K562 (cell line): ENCODE results near the gene PARP4. TPM values are rescaled to one million over a fixed set of nuclear protein-coding genes. Genes with fewer than 3 reads are reported as not detected.

ENCODE experiments used
- ARNT ChIP-seq, 2 experiments: fragments of 450-650 bp; IDR thresholded peaks; 2 replicates each; pipeline ENCODE4 v1.6.1; 2016; ENCODE audit warnings: mild to moderate bottlenecking in 1 of 2
- CBX8 ChIP-seq: fragments of 200-600 bp; sonication (generic); IDR thresholded peaks from 2 replicates; pipeline ENCODE4 v1.6.1; 2012; ENCODE audit warnings: borderline replicate concordance, mixed run types, low read depth, mild to moderate bottlenecking, moderate library complexity, mixed read lengths, low read length, control low read depth, inconsistent platforms; ENCODE audit not compliant: poor library complexity, severe bottlenecking; ENCODE audit errors: extremely low read depth
- JUNB ChIP-seq: fragments of 450-650 bp; formaldehyde crosslinking; conservative IDR thresholded peaks from 2 replicates; pipeline ENCODE4 v1.4.0; 2020; ENCODE audit warnings: mild to moderate bottlenecking
- NR0B1 ChIP-seq: fragments of 450-650 bp; IDR thresholded peaks from one replicate; pipeline ENCODE4 v1.6.1; 2018; ENCODE audit warnings: mild to moderate bottlenecking, moderate library complexity; ENCODE audit not compliant: partially characterized antibody
- NR2C1 ChIP-seq, 2 experiments: fragments of 450-650 bp; IDR thresholded peaks; 2 replicates each; pipeline ENCODE4 v1.6.1; 2017; ENCODE audit warnings: mild to moderate bottlenecking in 2 of 2, antibody characterized with exemption in 1 of 2, inconsistent platforms in 1 of 2, missing compliant biosample characterization in 1 of 2, missing genetic modification characterization in 1 of 2
- POLR2G ChIP-seq: fragments of 200-400 bp; formaldehyde crosslinking; IDR thresholded peaks from 2 replicates; pipeline ENCODE4 v1.6.1; 2017; ENCODE audit warnings: low read depth, mild to moderate bottlenecking, antibody characterized with exemption, low read length, moderate library complexity
- PRDM10 ChIP-seq: fragments of 450-650 bp; IDR thresholded peaks from 2 replicates; pipeline ENCODE4 v1.6.1; 2018; ENCODE audit not compliant: partially characterized antibody
- PREB ChIP-seq: sonication (generic); formaldehyde crosslinking; IDR thresholded peaks from 2 replicates; pipeline ENCODE4 v1.8.1; 2023; ENCODE audit warnings: mild to moderate bottlenecking, missing genetic modification reagents
- RAD21 ChIP-seq, 2 experiments: fragments of 250-450 bp in 1 of 2; fragments of 450-650 bp in 1 of 2; sonication (Bioruptor Pico) in 1 of 2; formaldehyde crosslinking in 1 of 2; IDR thresholded peaks in 1 of 2; conservative IDR thresholded peaks in 1 of 2; 2 replicates each; pipeline versions ENCODE4 v1.4.0 to v1.8.0; 2020 to 2022; ENCODE audit warnings: mild to moderate bottlenecking in 2 of 2, moderate library complexity in 1 of 2
- RNF2 ChIP-seq: sonication (generic); IDR thresholded peaks from 2 replicates; pipeline ENCODE4 v1.6.1; 2016
- SIN3A ChIP-seq, 2 experiments: fragments of 150-350 bp in 1 of 2; IDR thresholded peaks; 2 replicates each; pipeline ENCODE4 v1.6.1; 2011 to 2016; ENCODE audit warnings: borderline replicate concordance in 2 of 2, low read depth in 2 of 2, low read length in 2 of 2, mild to moderate bottlenecking in 2 of 2, moderate library complexity in 2 of 2; ENCODE audit not compliant: control insufficient read depth in 1 of 2
- STAG1 ChIP-seq: sonication (generic); formaldehyde crosslinking; IDR thresholded peaks from 2 replicates; pipeline ENCODE4 v1.5.0; 2020; ENCODE audit warnings: missing genetic modification reagents, borderline replicate concordance
- TRIM25 ChIP-seq: fragments of 450-650 bp; IDR thresholded peaks from 2 replicates; pipeline ENCODE4 v1.7.0; 2016; ENCODE audit warnings: borderline replicate concordance
- ZNF232 ChIP-seq: sonication (generic); formaldehyde crosslinking; IDR thresholded peaks from 2 replicates; pipeline ENCODE4 v1.8.0; 2022; ENCODE audit warnings: mild to moderate bottlenecking, missing genetic modification reagents
- ZNF583 ChIP-seq: fragments of 250-450 bp; sonication (Bioruptor Pico); IDR thresholded peaks from 2 replicates; pipeline ENCODE4 v1.4.0; 2020
- ZNF740 ChIP-seq, 3 experiments: fragments of 200-800 bp in 1 of 3; sonication (Bioruptor generic) in 1 of 3; sonication (generic) in 1 of 3; formaldehyde crosslinking in 1 of 3; IDR thresholded peaks; 2 replicates each; pipeline versions ENCODE4 v1.6.1 to v1.8.0; 2016 to 2022; ENCODE audit warnings: mild to moderate bottlenecking in 2 of 3, missing compliant biosample characterization in 2 of 3, missing genetic modification characterization in 2 of 3, missing genetic modification reagents in 1 of 3
- polyA plus RNA-seq, 8 experiments: library from polyadenylated mRNA; depleted of rRNA in 4 of 8; stranded (reverse) in 5 of 8; unstranded in 3 of 8; fragments of >200 nt; fragmentation: Nextera tagmentation in 2 of 8; fragmentation: Illumina TruSeq in 1 of 8; extraction: Ambion mirVana in 2 of 8; extraction: Trizol in 1 of 8; gene quantifications; 2 replicates each; pipeline versions ENCODE4 v1.2.1 to v1.2.3, GENCODE V29; 2011 to 2014; ENCODE audit warnings: inconsistent platforms in 1 of 8, missing spikeins in 1 of 8
- total RNA-seq, 7 experiments: library from RNA; depleted of rRNA in 6 of 7; stranded (reverse); fragments of >200 nt in 6 of 7; fragmentation: Illumina TruSeq in 2 of 7; extraction: Trizol in 2 of 7; gene quantifications; 2 replicates each; pipeline versions ENCODE4 v1.2.1 to v1.2.3, GENCODE V29; 2011 to 2021; ENCODE audit warnings: low replicate concordance in 1 of 7

Gene PARP4
- total and polyA plus RNA-seq, 9 of the 15 experiments (the other 6 are each of a cell fraction or from before 2014, with no cell fraction given), result 6.3 to 26.3 (median 18.8) TPM

GRCh38 chr13:24512197-24512907 lies at the start of gene PARP4 (continued):
- TF ChIP-seq ZNF232, result no peak
- TF ChIP-seq NR2C1 (IDR thresholded peaks at IDR 0.05), result peak; percentile 50
- TF ChIP-seq NR2C1 (tag; IDR thresholded peaks at IDR 0.05), result peak; percentile 50
- no peak for TF ChIP-seq PREB (CRISPR knock-in tag)
- TF ChIP-seq ARNT (IDR thresholded peaks at IDR 0.05), result no peak
- no peak for TF ChIP-seq JUNB (CRISPR knock-in tag)
- no peak for TF ChIP-seq ZNF583
- TF ChIP-seq PRDM10, result no peak
- no peak for TF ChIP-seq TRIM25
- TF ChIP-seq RNF2, result 0 out of 2 replicates have a peak, but pooled peaks have one; percentile 50
- TF ChIP-seq ZNF740 (CRISPR knock-in tag; IDR thresholded peaks at IDR 0.05), result peak; percentile 72; the same call in 1 of the 2 replicates
- no peak for TF ChIP-seq ZNF740 (tag; IDR thresholded peaks at IDR 0.05)
- TF ChIP-seq SIN3A (IDR thresholded peaks at IDR 0.05; ENCODE audit: borderline replicate concordance in 2 of 2, control insufficient read depth in 1 of 2, low read depth in 2 of 2, low read length in 2 of 2), result peak in 1 of 2 experiments; percentile 45; a peak in 1 of 4 replicates
- no peak for TF ChIP-seq NR0B1
- no peak for TF ChIP-seq STAG1
- peak; percentile 96 for TF ChIP-seq POLR2G
- no peak for TF ChIP-seq CBX8
- no peak for TF ChIP-seq RAD21 (CRISPR knock-in tag; conservative IDR thresholded peaks at IDR 0.05 in 1 of 2, IDR thresholded peaks at IDR 0.05 in 1 of 2)
